Cortex of kidney (tissue), 1 donor: ENCODE measurements around the gene NCAM2.

Experiments
- DNase-seq: peaks from one replicate; lab custom pipeline; 2025; lab: John Stamatoyannopoulos, UW

Gene NCAM2

DNA sequence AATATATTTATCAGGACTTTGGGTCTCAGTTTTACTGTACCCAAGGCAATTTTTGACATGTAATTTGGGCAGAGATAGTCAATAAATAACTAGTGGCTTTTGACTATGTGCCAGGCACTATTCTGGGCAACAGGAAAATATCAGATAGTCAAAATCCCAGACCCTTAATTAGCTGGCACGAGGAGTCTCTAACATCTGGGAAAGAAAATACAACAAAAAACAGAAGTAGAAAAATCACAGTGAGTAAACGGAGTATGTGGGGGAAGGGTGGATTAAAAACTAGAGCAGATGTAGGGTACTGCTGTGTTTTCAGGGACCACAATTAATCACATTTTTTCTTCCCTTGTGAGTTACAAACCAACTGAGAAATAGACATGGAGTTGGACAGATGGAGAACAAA, 217.8 kb downstream of the NCAM2 start:
- no peak for DNase-seq

DNA sequence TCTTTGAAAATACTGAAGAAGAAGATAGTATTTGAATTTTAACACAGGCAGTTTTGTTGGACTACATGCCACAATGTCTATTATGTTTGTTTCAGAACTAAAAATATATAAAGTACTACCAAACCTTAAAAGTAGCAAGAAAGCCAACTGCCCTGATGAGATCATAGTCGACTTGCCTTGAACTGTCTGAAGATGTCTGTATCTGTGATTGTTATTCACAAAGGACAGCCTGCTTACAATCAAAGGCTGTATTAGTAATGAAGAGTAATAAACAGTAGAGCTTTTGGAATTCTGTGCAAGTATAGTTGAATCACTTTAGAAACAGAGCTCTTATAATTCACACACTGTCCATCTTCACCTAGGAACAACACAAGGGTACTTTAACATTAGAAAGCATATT, 228.3 kb downstream of the NCAM2 start:
- DNase-seq, result no peak

DNA sequence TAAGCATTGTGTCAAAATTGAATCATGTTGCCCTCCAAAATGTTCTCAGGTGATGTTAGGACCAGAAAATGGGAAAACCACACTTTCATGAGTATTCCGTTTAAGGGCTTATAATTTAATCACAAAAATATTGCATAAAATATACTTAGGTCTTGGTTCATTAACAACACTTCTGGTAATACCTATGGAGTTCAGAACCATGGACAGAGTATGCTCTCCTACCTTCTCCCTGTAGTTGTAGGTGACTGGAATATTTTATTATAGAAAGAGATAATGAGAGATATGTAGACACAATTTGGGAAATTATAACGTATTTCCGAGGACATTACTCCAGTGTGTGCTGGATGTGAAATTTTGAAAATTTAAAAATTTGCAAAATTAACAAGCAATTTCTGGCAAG, 232.5 kb downstream of the NCAM2 start:
- no peak for DNase-seq

DNA sequence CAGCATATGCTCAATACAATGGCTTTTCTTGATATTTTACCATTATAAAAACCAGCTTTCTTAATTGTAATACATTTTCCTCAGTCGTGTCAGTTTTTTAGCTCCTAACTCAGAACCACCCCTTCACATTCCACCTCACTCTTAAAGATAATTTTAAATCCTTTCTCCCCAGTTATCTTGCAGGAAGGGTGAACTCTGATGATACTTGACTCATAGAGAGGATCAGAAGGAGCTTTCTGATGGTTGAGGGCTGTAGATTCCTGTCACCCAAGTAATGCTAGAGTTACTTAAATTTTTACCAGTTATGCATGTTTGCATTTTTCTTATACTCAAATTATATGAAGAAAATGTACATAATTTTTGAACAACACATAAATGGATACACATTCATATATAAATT, 233.7 kb downstream of the NCAM2 start:
- no peak for DNase-seq

DNA sequence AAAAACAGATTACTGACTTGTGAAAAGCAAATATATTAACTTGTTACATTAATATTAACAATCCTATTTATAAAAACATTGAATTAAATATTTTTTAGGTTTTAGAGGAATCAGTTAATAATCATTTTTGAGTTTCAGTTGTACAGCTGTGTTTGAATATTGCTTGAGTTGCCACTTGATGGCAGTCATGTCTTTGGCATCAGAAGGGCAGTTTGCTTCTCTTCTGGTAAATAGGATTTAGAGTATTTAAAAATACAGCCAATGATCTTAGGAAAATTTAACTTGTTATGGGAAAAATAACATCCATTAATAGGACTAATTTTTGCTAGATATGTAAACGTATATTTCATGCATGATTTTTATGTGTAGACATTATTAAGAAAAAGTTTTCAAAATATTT, 234.1 kb downstream of the NCAM2 start:
- DNase-seq, result no peak

DNA sequence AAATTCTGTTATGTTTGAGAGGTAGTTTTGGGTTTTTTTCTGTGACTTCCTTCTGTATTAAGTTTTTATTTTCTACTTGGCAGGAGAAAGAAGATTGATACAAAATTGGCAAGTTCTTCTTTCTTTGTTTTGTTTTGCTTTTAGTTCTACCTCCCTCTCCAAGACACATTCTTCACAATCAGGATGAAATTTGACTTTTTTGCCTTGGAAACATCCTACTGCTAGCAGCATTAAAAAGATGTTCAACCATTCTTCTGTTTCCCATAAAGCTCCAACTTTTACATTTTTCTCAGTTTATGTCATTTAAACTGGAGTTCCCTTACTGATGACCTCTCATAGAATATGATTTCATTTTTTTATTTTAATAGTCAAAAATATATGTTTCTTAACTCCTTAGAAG, 234.8 kb downstream of the NCAM2 start:
- no peak for DNase-seq

DNA sequence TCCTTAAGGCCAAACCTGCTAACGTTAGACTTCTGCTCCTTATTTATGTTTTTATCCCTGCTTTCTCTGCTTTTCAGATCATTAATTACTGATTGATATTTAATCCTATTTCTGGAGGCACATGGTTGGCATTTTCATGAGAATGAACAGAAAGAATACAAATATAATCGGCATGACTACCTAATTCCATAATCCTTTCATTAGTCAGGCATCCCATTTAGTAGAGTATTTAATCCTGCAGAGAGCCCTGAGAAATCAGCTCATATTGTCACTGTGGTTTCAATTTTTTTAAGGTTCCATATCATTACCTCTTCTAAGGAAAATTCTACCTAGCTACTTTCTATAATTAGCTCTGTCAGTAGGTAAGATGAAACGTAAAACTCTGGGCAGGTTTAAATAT, 238.8 kb downstream of the NCAM2 start:
- no peak for DNase-seq

DNA sequence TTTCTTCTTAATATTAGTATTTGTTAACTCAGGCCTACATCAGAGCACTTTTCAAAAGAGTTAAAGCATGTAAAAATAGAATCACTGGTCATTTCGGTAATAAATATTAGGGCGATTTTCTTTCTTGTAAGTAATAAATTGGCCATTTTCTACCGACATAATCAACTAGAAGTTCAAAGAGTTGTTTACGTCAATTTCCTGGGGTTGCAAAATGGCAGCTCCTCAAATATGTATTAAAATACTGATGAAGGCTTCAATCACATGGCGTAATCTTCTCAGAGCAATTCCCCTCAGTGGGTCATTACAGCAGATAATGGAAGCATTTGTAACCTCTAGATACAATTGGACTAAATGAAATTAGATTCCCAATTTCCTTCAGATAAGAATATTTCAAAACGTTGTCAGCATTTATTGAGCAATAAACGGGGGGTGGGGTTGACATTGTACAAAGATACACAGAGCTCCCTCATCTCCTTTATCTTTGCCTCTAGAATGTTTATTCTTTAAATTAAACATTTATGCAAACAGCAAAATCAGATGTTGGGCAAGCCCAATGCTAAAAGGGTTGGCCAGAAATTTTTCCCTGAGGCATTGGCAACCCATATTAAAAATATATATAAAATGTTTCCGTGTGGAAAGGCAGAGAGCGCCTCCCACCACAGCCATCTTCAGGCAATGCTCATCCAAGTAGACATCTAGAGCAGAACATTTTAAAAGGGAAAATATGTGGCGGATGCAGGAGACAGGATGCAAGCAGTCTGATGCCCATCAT, 240.6 kb downstream of the NCAM2 start:
- no peak for DNase-seq

DNA sequence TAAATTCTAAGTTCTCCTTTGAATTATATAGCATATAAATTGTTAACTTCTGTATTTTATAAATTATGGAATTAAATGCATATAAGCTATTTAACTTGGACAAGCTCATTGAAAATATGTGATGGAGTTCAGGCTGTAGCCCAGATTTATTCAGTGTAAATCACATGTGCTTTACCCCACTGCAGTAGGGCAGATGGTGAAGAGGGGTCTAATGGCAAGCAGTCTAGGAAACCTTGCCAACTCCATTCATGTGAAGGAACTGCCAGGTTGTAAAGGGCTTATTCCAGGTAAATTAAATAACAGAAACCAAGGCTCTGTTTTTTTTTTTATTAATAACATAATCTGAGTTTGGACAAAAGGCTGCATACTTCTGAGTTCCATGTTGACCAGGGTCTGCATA, 243.2 kb downstream of the NCAM2 start:
- no peak for DNase-seq

DNA sequence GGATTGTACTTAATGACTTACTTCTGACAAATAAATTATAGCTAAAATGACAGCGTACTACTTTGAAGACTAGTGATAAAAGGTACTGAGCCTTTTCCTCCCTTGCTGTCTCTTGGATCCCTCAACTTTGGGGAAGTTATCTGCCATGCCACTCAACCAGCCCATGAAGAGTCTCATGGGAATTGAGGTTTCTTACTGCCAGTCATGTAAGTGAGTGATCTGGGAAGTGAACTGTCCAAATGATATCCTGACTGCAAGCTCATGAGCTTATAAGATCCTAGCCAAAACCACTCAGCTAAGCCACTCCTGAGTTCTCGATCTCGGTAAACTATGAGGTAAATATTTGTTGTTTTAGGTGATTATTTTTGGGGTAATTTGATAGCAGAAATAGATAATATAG, 247.8 kb downstream of the NCAM2 start:
- no peak for DNase-seq

DNA sequence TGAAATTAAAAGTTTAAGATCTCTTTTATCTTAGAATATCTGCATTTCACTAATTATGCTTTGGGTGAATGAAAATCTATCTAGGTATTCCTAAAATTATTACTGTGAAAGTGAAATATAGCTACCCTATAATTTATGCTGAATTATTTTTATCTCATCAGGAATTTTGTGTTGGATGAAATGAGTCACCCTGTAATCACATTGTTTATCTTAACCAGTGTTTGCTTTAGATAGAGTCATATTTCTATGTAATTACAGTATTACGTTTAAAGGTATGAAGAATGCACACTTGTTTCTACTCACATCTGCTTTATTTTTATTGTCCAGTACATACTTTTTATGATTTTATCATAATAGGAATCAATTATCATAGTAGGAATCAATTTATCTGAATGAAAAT, 249.2 kb downstream of the NCAM2 start:
- no peak for DNase-seq

DNA sequence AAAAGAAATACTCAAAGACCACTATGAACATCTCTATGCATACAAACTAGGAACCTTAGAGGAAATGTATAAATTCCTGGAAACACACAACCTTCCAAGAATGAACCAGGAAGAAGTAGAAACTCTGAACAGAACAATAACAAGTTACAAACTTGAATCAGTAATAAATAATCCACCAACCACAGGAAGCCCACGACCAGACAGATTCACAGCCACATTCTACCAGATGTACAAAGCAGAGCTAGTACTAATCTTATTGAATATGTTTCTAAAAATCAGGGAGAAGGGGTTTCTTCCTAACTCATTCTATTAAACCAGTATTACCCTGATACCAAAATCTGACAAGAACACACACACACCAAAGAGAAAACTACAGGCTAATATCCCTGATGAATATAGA, 263.8 kb downstream of the NCAM2 start:
- DNase-seq, result no peak

DNA sequence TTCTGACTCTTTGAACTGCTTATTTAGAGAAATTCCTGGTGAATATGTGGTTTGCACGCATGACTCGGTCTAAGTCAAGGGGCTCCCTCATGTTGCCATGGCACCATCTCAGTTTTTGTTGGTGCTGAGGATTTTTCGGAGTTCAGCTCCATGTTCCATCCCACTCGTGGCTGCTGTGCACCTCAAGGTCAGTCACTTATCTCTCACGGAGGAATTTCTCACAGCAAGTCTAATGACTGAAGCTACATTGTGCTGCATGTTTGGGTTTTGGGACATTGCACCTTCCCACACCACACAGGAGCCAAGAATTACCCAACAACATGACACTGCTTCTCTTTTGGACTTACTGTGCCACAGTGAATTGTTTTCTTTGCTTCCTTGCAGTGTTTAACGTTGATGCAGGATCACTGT, 269.9 kb downstream of the NCAM2 start:
- no peak for DNase-seq

DNA sequence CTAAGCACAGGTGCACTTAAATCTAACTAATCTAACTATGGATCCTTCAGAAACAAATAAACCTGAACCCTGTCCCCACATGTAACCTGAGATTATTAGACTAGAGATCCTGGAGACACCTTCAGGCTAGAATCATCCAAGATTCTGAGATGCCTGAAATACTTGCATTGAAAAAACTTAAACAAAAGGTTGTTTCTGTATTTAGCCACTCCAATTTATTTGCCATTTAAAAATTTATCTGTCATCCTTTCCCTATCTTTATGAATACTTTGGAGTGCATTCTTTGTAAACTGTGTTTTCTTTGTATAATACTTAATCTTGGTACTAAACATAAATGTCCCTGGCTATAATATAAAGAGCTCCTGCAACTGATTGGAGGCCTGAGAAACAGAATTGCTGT, 270.7 kb downstream of the NCAM2 start:
- no peak for DNase-seq

DNA sequence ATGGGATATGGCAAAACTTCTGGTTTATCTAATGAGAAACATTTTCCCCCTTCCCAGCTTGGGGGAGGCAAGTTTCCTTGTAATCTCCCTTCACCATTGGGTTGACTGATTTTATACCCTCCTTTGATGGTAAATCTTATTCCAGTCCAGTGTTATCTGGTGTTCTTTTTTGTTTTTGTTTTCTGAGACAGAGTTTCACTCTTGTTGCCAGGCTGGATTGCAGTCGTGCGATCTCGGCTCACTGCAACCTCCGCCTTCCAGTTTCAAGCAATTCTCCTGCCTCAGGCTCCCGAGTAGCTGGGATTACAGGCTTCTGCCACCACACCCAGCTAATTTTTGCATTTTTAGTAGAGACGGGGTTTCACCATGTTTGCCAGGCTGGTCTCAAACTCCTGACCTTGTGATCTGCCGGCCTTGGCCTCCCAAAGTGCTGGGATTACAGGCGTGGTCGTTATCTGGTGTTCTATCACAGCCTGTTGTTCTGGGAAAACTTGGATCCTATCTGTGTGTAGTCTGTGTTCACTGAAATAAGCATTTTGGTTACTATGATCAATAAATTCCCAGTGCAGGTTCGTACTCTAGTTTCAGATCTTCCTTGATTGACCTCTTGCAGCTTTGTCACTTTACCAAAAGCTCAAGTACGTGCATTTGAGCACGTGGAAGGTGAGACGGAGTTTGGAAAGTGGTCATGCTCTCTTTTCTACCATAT, 281.1 kb downstream of the NCAM2 start:
- no peak for DNase-seq

DNA sequence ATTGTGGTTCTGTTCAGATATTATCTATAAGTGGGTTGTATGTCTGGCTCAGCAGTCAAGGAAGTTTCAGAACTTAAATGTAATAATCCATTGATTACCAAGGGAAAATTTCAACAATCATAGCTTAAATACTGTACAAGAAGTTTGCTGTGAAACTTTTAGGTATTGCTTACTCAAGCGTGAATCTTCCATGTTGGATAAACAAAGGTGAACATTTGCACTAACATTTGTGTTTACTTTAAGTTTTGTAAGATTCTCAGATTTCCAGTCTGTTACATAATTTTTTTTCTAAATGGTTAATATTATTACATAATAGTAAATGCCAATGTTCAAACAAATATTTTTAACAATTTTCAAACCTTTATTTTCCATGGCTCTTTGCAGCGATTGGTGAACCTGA, 285.6 kb downstream of the NCAM2 start:
- DNase-seq, result no peak

DNA sequence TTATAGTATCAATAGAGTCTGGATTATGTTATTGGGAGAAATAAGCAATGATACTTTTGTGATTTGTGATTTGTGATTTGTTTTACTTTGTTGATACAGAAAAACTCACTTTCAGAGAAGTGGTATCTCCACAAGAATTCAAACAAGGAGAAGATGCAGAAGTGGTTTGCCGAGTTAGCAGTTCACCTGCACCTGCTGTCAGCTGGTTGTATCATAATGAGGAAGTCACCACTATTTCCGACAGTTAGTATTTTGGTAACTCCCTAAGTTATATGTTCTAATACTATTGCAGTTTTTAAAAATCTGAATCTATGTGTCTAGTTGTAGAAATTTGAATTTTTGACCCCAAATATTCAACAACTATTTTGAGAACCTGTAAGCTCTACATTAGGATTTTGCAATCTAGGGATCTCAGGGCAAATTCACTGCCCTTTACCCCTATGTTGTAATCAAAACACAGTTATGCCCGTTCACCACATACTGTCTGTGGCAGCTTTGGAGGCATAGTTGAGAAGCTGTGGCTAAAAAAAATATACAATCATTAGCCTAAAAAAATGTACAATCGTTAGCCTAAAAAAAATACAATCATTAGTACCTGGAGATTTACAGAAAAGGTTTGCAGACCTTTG, 288.1 kb downstream of the NCAM2 start:
- no peak for DNase-seq

DNA sequence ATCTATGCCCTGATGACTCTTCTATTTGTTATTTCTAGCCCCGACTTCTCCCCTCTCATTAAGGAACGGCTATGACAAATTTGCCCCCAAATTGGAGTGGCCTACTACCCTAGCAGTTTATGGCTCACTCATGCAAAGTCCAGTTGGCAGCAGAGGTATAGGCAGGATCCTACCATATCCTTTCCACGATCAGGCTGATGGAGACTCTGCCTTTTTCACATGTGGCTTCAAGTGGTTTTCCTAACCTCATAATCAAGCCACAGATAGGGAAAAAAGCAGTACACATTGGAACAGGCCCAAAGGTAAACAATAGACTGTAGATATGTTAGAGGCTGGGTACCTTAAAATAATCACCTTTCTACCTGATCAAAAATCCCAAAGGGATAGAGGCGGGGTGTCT, 292.5 kb downstream of the NCAM2 start:
- DNase-seq, result no peak

DNA sequence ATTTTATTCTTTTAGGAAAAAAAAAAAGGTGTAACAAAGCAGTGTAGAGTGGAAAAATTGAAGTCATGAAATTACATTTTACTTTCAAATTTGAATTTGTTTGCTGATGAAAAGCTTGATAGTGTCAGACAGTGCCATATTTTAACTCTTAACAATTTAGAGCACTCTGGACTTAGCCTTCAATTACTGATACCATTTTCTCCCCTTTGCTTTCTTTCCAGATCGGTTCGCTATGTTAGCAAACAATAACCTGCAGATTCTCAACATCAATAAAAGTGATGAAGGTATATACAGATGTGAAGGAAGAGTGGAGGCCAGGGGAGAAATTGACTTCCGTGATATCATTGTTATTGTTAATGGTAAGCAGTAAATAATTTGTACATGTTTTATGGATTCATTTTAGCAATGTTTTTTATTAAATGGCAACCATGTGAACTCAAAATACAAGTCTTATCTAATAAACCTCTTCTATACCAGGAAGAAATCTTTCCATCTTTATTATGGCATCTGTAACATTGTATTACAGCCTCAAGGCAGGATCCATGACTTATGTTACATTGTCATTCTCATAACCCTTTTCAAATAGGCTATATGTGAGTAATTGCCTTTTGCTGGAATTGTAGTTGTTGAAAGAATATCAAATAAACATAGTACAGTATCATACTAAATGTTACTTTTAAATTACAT, 293.8 kb downstream of the NCAM2 start:
- DNase-seq, result no peak

DNA sequence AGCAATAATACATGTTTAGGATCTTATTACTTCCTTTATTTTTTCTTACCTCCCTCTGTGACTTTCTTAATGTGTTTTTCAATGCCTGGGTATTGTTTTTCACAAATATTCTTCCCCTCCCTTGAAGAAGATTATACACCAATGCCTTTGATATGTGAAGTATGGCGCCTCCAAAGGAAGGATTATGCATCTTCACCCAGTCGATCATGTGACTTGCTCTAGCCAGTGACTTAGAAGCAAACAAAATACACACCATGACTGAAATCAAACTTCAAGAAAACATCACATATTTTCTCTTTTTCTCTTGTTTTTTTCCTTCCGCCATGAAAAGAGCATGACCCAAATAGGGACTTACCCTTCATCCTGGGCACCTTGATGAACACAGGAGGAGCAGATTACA, 297.1 kb downstream of the NCAM2 start:
- no peak for DNase-seq

DNA sequence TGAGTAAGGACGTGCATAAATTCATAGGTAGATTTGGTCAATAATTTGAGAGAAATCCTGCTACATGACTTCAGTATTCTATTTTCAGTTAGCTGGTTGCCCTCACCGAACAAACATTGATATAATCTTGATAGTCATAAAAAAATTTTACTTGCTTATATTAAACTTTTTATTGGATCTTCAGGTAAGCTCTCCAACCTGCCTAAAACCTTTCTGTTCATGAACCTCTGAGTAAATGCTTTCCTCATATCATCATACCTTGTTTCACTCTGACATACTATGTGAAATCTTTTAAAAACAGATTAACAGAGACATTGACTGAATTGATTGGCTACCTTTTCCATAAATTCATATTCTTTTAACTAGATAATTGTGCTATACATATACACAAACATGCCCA, 299.0 kb downstream of the NCAM2 start:
- no peak for DNase-seq

DNA sequence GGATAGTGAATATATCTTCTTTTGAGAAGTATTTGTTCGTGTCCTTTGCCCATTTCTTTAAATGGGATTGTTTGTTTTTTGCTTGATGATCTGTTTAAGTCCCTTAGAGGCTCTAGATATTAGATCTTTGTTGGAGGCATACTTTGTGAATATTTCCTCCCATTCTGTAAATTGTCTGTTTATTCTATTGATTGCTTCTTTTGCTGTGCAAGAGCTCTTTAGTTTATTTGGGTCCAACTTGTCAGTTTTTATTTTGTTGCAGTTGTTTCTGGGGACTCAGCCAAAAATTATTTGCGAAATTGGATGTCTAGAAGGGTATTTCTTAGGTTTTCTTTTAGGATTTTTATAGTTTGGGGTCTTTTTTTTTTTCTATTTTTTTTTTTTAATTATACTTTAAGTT, 302.8 kb downstream of the NCAM2 start:
- no peak for DNase-seq

DNA sequence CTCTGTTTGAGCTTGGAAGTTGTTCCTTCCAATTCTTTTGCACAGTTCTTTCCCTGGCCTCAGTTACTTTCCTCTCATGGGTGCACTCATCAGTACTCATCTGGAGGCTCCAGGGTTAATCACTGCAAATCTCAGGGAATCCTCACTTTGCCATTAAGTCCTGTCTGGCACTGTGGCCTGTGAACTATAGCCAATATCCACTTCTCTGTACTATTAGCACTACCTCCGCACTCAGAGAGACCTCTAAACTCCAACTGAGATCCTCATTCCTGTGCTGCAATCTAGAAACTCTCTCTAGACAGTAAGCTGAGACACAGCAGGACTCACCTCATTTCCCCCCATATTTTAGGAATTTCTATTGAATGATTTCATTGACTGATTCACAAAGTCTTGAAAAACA, 311.3 kb downstream of the NCAM2 start:
- no peak for DNase-seq
